ENCODE measurements around the gene PLEKHA6. TPM values are rescaled to one million over a fixed set of nuclear protein-coding genes. Genes with fewer than 3 reads are reported as not detected.

PLEKHA6 gene
- total RNA-seq, 1 experiment from 2014 or later, result 2.1 TPM

DNA sequence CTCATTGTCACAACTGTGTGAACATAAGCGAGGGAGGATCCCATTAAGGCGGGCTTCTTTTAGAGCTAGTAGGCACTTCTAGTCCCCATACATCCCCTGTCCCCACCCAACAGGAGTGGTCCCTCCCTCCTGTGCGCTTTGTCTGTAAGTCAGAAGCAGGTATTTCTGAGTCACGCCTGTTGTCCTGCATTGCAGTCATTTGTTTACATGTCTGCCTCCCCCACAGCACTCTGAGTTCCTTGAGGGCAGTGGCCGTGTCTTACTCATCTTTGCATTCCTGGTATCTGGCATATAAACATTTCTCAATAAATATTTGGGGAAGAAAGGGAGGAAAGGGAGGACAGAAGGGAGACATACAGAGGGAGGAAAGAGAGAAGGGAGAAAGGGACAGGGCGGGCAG lies 40.3 kb downstream of the PLEKHA6 start:
- no peaks in the 10 kb centered on the region for H3K23me2 ChIP-seq (ENCODE audit: insufficient read length, low read depth, low read length, poor library complexity, severe bottlenecking)
- TF ChIP-seq, protein P1, sequence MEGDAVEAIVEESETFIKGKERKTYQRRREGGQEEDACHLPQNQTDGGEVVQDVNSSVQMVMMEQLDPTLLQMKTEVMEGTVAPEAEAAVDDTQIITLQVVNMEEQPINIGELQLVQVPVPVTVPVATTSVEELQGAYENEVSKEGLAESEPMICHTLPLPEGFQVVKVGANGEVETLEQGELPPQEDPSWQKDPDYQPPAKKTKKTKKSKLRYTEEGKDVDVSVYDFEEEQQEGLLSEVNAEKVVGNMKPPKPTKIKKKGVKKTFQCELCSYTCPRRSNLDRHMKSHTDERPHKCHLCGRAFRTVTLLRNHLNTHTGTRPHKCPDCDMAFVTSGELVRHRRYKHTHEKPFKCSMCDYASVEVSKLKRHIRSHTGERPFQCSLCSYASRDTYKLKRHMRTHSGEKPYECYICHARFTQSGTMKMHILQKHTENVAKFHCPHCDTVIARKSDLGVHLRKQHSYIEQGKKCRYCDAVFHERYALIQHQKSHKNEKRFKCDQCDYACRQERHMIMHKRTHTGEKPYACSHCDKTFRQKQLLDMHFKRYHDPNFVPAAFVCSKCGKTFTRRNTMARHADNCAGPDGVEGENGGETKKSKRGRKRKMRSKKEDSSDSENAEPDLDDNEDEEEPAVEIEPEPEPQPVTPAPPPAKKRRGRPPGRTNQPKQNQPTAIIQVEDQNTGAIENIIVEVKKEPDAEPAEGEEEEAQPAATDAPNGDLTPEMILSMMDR (conservative IDR thresholded peaks at IDR 0.05), result no peak
- no peaks in the 10 kb centered on the region for H4K20me1 ChIP-seq (ENCODE audit: control insufficient read depth, insufficient read depth, insufficient read length)
- H3K79me1 ChIP-seq (ENCODE audit: insufficient read depth, low read depth, low read length, poor library complexity, severe bottlenecking), result no peaks in the 10 kb centered on the region
- H3K4me2 ChIP-seq (ENCODE audit: insufficient read depth, insufficient read length, low read length), result no peak overlapping the region
- Mint-ChIP-seq H3K4me1 (peaks cover 17 to 20% of the 10 kb centered on the region in 2 experiments), H3K27ac (no peak overlapping the region; a peak in 1 of 7 replicates), H3K27me3 (ENCODE audit: low read depth) (no peaks in the 10 kb centered on the region), H3K9me3 (no peaks in the 10 kb centered on the region), H3K4me3 (no peak overlapping the region), H3K36me3 (ENCODE audit: insufficient read depth in 1 of 3, low read depth in 3 of 3) (no peaks in the 10 kb centered on the region)
- H3K27me3 ChIP-seq (ENCODE audit: insufficient read depth, low read length), result no peaks in the 10 kb centered on the region
- no CpG with 5 or more reads among the region's 6 CpGs for WGBS (ENCODE audit: extremely low coverage, insufficient read length, low lambda C conversion rate)
- no peak overlapping the region for H4K91ac ChIP-seq (ENCODE audit: insufficient read length, low read depth, low read length)
- H4K8ac ChIP-seq (replicated peaks; ENCODE audit: insufficient read length, low read depth, low read length), result no peak overlapping the region
- H2BK120ac ChIP-seq (ENCODE audit: low read depth, low read length, poor library complexity, severe bottlenecking), result no peak overlapping the region
- no peak overlapping the region for H3T11ph ChIP-seq (ENCODE audit: low read length)
- no peak overlapping the region for H2AK5ac ChIP-seq (ENCODE audit: insufficient read length, low read length)
- no peaks in the 10 kb centered on the region for H3K79me2 ChIP-seq (ENCODE audit: insufficient read depth, low read length)
- H3K27ac ChIP-seq (ENCODE audit: insufficient read length, low read depth, low read length), result no peak overlapping the region
- H3K56ac ChIP-seq (ENCODE audit: insufficient read length, low read depth, low read length), result no peak overlapping the region
- H2BK20ac ChIP-seq (ENCODE audit: low read depth, low read length, poor library complexity, severe bottlenecking), result no peak overlapping the region
- H3K18ac ChIP-seq (ENCODE audit: insufficient read length, low read depth, low read length), result no peak overlapping the region
- H3K14ac ChIP-seq (ENCODE audit: insufficient read depth, low read length), result no peak overlapping the region
- no peak overlapping the region for H2BK12ac ChIP-seq (ENCODE audit: insufficient read length, low read depth, low read length)
- no peak overlapping the region for H3K4ac ChIP-seq (ENCODE audit: low read depth, low read length)
- H3K9me3 ChIP-seq (ENCODE audit: control insufficient read depth, low read depth, low read length), result no peaks in the 10 kb centered on the region
- no peak overlapping the region for H2BK15ac ChIP-seq (ENCODE audit: low read depth, low read length)
- H3K9ac ChIP-seq (ENCODE audit: extremely low read depth, insufficient read length, low read length), result no peak overlapping the region
- no peak overlapping the region for H4K5ac ChIP-seq (ENCODE audit: insufficient read length, low read depth, low read length)
- H2BK5ac ChIP-seq (ENCODE audit: insufficient read length, low read length), result no peak overlapping the region
- no peak overlapping the region for H2AFZ ChIP-seq (ENCODE audit: low read length)
- no peak for DNase-seq
- no peak overlapping the region for H3K23ac ChIP-seq (ENCODE audit: insufficient read length, low read depth, low read length)
- H3K4me1 ChIP-seq (ENCODE audit: insufficient read depth, low read length), result no peaks in the 10 kb centered on the region; the same call in 1 of the 2 replicates
